GM19193 (cell line): ENCODE data around the gene CLIC1.

Experiments
- POLR2A ChIP-seq: IDR thresholded peaks from 4 replicates; pipeline ENCODE4 v1.6.1; 2011; ENCODE audit not compliant: insufficient read depth, insufficient read length; ENCODE audit errors: extremely low read depth

Gene CLIC1

DNA sequence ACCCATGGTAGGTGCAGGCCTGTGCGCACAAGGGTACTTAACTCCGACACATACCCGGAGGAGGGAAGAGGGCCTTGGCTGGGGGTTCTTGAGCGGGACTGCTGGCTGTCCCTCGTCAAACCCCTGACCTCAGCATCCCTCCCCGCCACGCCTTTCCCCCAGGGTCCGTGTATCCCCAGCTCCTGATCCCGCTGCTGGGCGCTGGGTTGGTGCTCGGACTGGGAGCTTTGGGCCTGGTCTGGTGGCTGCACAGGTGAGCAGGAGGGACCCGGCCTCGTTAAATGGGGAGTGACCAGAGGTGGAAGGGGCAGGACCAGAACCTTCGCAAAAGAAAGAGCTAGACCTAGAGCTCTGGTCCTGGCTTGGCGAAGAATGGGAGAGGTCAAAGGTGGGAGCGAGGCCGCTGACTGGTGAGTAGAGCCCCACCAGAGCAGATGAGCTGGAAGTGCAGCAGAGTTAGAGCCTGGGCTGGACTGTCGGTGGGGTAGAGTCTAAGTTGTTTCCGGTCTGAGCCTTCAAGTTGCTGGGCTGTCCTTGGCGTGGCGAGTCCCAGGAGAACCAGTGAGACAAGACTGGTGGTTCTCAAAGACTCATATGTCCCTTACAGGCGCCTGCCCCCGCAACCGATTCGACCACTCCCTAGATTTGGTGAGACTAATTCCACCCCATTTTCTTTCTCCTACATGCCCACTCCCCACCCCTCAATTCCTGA lies 12.2 kb downstream of the CLIC1 start:
- no peak for TF ChIP-seq POLR2A

DNA sequence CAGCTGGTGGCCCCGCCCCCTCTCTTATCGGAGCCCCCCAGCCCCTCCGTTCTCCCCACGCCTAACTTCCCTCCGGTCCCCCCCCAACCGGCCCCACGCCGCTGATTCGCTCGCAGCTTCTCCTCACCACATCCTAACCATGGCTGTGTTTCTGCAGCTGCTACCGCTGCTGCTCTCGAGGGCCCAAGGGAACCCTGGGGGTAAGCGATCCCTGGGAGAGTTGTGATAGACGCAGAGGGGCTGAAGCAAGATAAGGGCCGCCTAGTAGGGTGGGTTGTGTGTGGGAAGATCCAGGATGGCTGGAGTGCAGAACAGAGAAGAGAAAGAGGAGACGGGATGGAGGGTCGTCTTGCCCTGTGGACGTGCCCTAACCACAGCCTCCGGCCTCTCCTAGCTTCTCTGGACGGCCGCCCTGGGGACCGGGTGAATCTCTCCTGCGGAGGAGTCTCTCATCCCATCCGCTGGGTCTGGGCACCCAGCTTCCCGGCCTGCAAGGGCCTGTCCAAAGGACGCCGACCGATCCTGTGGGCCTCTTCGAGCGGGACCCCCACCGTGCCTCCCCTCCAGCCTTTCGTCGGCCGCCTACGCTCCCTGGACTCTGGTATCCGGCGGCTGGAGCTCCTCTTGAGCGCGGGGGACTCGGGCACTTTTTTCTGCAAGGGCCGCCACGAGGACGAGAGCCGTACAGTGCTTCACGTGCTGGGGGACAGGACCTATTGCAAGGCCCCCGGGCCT lies 12.9 kb downstream of the CLIC1 start, which contains the start of gene MPIG6B:
TSS of gene MPIG6B (plus strand) at position 129 of the 735 bp plus-strand sequence. CDS start at position 140, 11 bp downstream.
- no peak for TF ChIP-seq POLR2A

DNA sequence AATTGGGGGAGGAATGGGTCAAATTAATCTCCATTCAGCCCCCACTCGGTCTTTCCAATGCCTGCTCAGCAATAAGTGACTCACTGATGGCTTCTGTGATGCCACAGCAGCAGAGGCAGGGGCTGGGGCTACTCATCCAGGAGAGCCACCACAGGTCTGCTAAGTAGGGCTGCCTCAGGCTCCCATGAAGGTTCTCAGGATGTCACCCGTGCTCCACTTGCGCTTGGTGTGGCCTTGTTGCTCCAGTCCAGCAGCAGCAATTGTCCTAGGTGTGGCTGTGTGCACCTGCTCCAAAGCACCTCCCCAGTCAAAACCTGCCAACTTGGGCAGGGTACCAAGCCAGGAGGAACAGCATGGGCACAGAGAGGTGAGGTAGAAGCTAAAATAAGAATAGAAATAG lies 14.2 kb downstream of the CLIC1 start:
- no peak for TF ChIP-seq POLR2A

GRCh38 chr6:31721351-31722020 lies 14.8 kb downstream of the CLIC1 start, which contains the start of gene LY6G6C:
Gene LY6G6C, minus strand, starts transcription at chr6:31721746. Its CDS starts 67 bp downstream, at chr6:31721679.
- no peak for TF ChIP-seq POLR2A

DNA sequence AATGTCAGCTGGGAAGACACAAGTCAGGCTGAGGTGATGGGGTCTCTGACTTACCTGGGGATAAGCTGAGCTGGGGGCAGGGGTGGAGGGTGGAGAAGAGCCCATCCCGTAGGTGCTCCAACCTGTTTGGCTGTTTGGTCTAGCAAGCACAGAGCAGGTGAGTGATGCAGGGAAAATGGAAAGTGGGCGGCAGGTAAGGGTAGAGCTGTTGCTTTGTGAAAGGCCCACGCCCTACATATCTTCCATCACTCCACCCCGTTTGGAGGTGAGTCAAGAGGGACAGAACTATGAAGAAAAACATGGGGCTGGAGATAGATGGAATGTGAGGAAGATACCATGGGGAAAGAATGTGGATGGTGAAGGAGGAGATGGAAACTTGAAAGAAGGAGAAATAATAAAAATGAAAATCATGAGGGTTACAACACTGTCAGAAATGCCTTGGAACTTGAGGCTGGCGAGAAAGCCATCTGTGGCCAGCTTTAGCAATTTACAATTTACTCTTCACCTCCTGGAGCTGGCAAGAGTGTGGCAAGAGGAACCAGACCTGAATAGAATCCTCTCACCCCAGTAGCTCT lies 16.0 kb downstream of the CLIC1 start:
- no peak for TF ChIP-seq POLR2A

GRCh38 chr6:31719001-31719400 lies 17.3 kb downstream of the CLIC1 start:
- TF ChIP-seq POLR2A = no peak

DNA sequence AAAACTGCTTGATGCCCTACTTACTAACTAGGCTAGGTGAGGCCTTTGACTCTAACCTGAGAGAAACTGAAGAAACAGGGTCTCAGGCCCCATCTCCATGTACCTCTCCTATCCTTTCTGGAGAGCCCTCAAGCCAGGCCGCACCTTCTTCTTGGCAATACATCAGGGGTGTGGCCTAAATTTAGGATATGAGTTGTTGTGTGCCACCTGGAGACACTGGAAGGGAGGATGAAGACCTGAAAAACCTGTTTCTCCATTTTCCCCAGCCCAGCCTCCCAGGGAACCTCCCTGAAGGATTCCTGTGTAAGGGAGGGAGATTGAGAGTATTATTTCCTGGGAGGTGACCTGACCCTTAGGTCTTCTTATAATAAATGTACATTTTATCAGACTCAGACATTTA lies 18.1 kb downstream of the CLIC1 start:
- no peak for TF ChIP-seq POLR2A

DNA sequence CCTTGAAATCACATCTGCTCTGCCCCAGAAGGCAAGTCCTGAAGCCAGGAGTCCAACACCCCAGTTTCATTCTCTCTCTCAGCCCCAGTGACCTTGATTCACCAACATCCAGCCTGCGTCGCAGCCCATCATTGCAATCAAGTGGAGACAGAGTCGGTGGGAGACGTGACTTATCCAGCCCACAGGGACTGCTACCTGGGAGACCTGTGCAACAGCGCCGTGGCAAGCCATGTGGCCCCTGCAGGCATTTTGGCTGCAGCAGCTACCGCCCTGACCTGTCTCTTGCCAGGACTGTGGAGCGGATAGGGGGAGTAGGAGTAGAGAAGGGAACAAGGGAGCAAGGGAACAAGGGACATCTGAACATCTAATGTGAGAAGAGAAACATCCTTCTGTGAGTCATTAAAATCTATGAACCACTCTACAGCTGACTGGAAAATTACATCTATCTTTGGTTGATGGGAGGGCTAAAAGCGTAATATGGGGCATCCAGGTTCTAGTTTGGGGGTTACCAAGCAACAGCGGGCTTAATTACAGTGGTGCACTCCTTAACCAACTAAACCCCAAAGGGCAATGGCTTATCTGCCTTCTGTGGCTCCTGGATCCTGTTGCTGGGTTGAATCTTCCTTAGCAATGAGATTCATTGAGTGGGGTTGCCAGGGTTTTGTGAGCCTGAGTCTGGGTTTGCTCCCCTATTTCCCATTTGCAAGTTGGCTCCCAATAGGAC lies 18.7 kb downstream of the CLIC1 start:
- TF ChIP-seq POLR2A = no peak

DNA sequence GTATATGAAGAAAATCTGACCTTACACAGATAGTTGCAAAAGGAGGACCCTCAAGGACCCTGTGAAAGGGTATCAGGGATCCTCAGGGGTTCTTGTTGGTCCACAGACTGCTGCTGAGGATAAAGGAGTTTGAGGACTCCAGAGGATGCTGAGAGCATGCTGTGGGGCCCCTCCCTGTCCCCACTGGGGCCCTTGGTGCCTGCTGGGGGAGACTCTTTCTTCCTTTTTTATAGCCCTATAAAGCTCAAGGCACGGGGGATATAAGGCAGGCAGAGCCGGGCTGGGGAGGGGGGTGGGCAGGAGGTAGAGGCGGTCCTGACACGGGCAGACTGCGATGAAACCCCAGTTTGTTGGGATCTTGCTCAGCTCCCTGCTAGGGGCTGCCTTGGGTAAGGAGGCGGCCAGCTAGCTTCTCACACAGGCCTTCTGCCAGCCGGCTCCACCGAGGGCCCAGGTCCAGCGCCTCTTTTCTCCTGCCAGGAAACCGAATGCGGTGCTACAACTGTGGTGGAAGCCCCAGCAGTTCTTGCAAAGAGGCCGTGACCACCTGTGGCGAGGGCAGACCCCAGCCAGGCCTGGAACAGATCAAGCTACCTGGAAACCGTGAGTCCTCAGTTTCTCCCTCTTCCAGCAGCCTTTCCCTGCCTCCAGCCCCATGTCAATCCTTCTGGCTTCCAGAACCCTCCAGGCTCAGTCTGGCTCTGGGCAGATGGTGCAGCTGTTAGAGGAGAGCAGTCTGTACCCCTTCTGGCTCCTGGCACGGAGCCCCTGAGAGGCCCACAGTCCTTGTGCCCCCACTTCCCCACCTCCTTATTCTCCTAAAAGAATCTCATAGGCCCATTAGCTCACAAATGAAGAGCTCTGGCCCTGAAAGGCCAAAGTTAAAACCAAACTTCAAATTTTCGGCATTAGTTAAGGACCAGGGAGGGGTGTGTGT lies 21.0 kb downstream of the CLIC1 start, which contains the start of gene LY6G6D:
TSS of gene LY6G6D (plus strand) at position 327 of the 937 bp plus-strand sequence. CDS start at position 335, 8 bp downstream.
- no peak for TF ChIP-seq POLR2A

DNA sequence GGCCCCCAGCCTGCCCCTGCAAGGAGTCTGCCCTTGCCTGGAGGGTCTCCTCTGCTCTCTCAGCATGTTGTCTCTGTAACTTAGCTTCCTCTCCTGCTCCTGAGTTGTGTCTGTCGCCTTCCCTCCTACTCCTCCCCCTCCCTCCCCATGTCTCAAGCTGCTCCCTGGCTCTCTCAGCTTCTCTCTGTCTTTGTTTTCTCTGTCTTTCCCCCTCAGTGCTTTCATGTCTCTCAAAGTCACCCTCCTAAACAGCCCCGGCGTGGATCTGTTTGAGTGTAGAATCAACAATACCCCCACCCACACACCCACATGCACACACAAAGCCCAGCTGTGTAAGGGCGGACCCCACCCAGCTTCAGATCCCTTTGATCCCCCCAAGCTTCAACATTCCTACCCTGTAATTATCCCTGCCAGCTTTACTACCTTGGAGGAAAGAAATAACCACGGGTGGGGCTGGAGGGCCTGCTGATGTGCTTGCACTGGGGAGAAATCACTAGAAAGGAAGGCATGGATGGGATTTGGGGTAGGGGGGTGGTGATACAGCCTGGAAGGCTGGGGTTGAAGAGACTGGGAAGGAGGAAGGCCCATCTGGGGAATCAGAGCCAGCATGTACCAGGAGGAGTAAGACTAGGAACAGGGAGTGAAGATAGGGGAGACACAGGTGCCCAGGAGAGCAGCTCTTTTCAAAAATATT lies 22.2 kb downstream of the CLIC1 start:
- TF ChIP-seq POLR2A = no peak

- TF ChIP-seq POLR2A = no peak
Measured at GRCh38 chr6:31713465-31713864, 22.9 kb downstream of the CLIC1 start.

DNA sequence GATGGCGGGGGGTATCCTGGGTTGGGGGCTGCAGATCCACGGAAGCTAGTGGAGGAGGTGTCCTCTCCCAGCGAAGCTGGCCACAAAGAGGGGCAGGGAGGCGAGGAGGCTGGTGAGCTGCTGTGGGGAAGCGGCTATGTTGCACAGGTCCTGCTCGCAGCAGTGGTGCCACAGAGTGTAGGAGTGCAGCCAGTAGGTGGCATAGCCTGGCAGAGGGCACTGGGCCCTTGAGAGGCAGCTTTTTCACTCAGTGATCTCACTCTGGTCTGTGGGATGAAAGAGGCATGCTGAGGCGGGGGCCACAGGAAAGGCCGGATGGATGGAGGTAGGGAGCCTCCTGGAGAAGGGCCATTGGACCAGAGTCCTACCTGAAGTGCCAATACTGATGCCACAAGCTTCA lies 24.0 kb downstream of the CLIC1 start:
- TF ChIP-seq POLR2A = no peak

DNA sequence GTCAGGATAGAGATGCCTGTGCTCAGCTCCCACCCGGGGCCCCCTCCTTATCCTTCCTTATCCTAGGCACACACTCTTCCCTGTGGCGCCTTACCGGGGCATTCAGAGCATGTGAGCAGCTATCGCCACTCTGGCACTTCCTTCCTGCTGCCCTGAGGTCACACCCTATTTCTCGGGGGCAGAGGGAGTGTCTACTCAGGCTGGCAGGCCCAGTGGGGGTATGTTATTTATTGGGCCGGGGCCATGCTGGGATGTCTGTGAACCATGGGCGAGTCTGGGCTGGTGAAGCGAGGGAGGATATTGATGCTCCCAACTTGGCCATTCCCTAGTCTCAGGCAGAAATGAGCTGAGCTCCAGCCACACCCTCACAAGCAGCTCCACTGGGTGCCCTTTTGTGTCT lies 25.1 kb downstream of the CLIC1 start:
- no peak for TF ChIP-seq POLR2A
